Neuron (in vitro differentiated cells): ENCODE measurements around the gene SGCG.
"Not testable (repeated sequence)": the region's sequence is repeated elsewhere in the genome, so short reads cannot be mapped to it uniquely, and the experiment has no call there.

ENCODE experiments used
- H2AFZ ChIP-seq: one replicate; pipeline ENCODE4 v1.6.1; 2013; ENCODE audit warnings: low read depth, mild to moderate bottlenecking, inconsistent platforms, low read length, moderate library complexity
- H3K27me3 ChIP-seq: one replicate; pipeline ENCODE4 v1.6.1; 2013; ENCODE audit warnings: low read length; ENCODE audit not compliant: insufficient read depth
- H3K36me3 ChIP-seq: one replicate; pipeline ENCODE4 v1.6.1; 2013; ENCODE audit warnings: low read length; ENCODE audit not compliant: insufficient read depth
- H3K4me1 ChIP-seq: one replicate; pipeline ENCODE4 v1.6.1; 2013; ENCODE audit warnings: low read length; ENCODE audit not compliant: insufficient read depth
- H3K4me3 ChIP-seq: 2 replicates; pipeline ENCODE4 v1.5.1; 2013; ENCODE audit warnings: mild to moderate bottlenecking, low read length, moderate library complexity
- H3K9me3 ChIP-seq: one replicate; pipeline ENCODE4 v1.6.1; 2013; ENCODE audit warnings: low read length

The SGCG gene

GRCh38 chr13:23248410-23248809 is 67.6 kb downstream of the SGCG start:
- H3K9me3 ChIP-seq, H3K4me1 ChIP-seq, H2AFZ ChIP-seq, H3K27me3 ChIP-seq, H3K4me3 ChIP-seq, H3K36me3 ChIP-seq: not testable (repeated sequence)

- Histone ChIP-seq H2AFZ (no peak overlapping the region), H3K27me3 (no peaks in the 10 kb centered on the region), H3K9me3 (no peaks in the 10 kb centered on the region), H3K36me3 (no peaks in the 10 kb centered on the region), H3K4me3 (no peak overlapping the region), H3K4me1 (no peaks in the 10 kb centered on the region)
These were observed 73.7 kb downstream of the SGCG start for GRCh38 chr13:23254506-23254905.

GRCh38 chr13:23267571-23267970 is 86.8 kb downstream of the SGCG start:
- no peak overlapping the region for H3K4me3 ChIP-seq

GRCh38 chr13:23268441-23268840 is 87.7 kb downstream of the SGCG start:
- Histone ChIP-seq H3K4me3 (no peak overlapping the region), H3K4me1 (no peaks in the 10 kb centered on the region), H2AFZ (no peak overlapping the region), H3K27me3 (no peaks in the 10 kb centered on the region), H3K9me3 (no peaks in the 10 kb centered on the region), H3K36me3 (no peaks in the 10 kb centered on the region)

More at GRCh38 chr13:23267571-23267970, 86.8 kb downstream of the SGCG start:
- H3K27me3 ChIP-seq = no peaks in the 10 kb centered on the region
- H3K36me3 ChIP-seq = no peaks in the 10 kb centered on the region
- H2AFZ ChIP-seq = no peak overlapping the region
- H3K9me3 ChIP-seq = no peaks in the 10 kb centered on the region
- no peaks in the 10 kb centered on the region for H3K4me1 ChIP-seq

GRCh38 chr13:23271331-23271730 is 90.6 kb downstream of the SGCG start:
- no peaks in the 10 kb centered on the region for H3K27me3 ChIP-seq
- H3K4me1 ChIP-seq = no peaks in the 10 kb centered on the region
- no peaks in the 10 kb centered on the region for H3K36me3 ChIP-seq
- no peak overlapping the region for H2AFZ ChIP-seq
- H3K4me3 ChIP-seq = no peak overlapping the region
- no peaks in the 10 kb centered on the region for H3K9me3 ChIP-seq

GRCh38 chr13:23273498-23273897 is 92.7 kb downstream of the SGCG start:
- no peaks in the 10 kb centered on the region for H3K36me3 ChIP-seq
- H3K4me1 ChIP-seq = no peaks in the 10 kb centered on the region
- H3K9me3 ChIP-seq = no peaks in the 10 kb centered on the region
- H2AFZ ChIP-seq = no peak overlapping the region
- H3K27me3 ChIP-seq = no peaks in the 10 kb centered on the region
- no peak overlapping the region for H3K4me3 ChIP-seq

GRCh38 chr13:23279321-23279720 is 98.5 kb downstream of the SGCG start:
- H3K9me3 ChIP-seq = no peaks in the 10 kb centered on the region
- H3K27me3 ChIP-seq = no peaks in the 10 kb centered on the region
- no peak overlapping the region for H2AFZ ChIP-seq
- H3K4me3 ChIP-seq = no peak overlapping the region
- H3K4me1 ChIP-seq = no peaks in the 10 kb centered on the region
- no peaks in the 10 kb centered on the region for H3K36me3 ChIP-seq

GRCh38 chr13:23288564-23288963 is 107.8 kb downstream of the SGCG start:
- H2AFZ ChIP-seq = no peak overlapping the region
- no peak overlapping the region for H3K4me3 ChIP-seq
- no peaks in the 10 kb centered on the region for H3K36me3 ChIP-seq
- H3K9me3 ChIP-seq = no peaks in the 10 kb centered on the region
- no peaks in the 10 kb centered on the region for H3K27me3 ChIP-seq
- no peaks in the 10 kb centered on the region for H3K4me1 ChIP-seq

- Histone ChIP-seq H3K36me3 (no peaks in the 10 kb centered on the region), H3K9me3 (no peaks in the 10 kb centered on the region), H3K27me3 (no peaks in the 10 kb centered on the region), H3K4me1 (no peaks in the 10 kb centered on the region), H3K4me3 (no peak overlapping the region), H2AFZ (no peak overlapping the region)
These were observed 108.2 kb downstream of the SGCG start for GRCh38 chr13:23288995-23289394.

GRCh38 chr13:23289917-23290357 is 109.2 kb downstream of the SGCG start:
- no peak overlapping the region for H2AFZ ChIP-seq
- H3K4me3 ChIP-seq = no peak overlapping the region
- no peaks in the 10 kb centered on the region for H3K4me1 ChIP-seq
- no peaks in the 10 kb centered on the region for H3K36me3 ChIP-seq
- H3K9me3 ChIP-seq = no peaks in the 10 kb centered on the region
- H3K27me3 ChIP-seq = no peaks in the 10 kb centered on the region

GRCh38 chr13:23292586-23292985 is 111.8 kb downstream of the SGCG start:
- Histone ChIP-seq H2AFZ (no peak overlapping the region), H3K36me3 (no peaks in the 10 kb centered on the region), H3K27me3 (no peaks in the 10 kb centered on the region), H3K4me3 (no peak overlapping the region), H3K4me1 (no peaks in the 10 kb centered on the region), H3K9me3 (no peaks in the 10 kb centered on the region)

- H3K36me3 ChIP-seq, H3K4me3 ChIP-seq, H3K4me1 ChIP-seq, H3K27me3 ChIP-seq, H3K9me3 ChIP-seq, H2AFZ ChIP-seq: not testable (repeated sequence)
These were observed 134.1 kb downstream of the SGCG start for GRCh38 chr13:23314837-23315236.

- H3K4me3 ChIP-seq = no peak overlapping the region
- peaks cover 6% of the 10 kb centered on the region for H3K4me1 ChIP-seq
- H2AFZ ChIP-seq = no peak overlapping the region
- H3K36me3 ChIP-seq = no peaks in the 10 kb centered on the region
- no peaks in the 10 kb centered on the region for H3K27me3 ChIP-seq
- H3K9me3 ChIP-seq = no peaks in the 10 kb centered on the region
These were observed 139.1 kb downstream of the SGCG start for GRCh38 chr13:23319883-23320224.

- Histone ChIP-seq H3K36me3 (no peaks in the 10 kb centered on the region), H3K9me3 (no peaks in the 10 kb centered on the region), H2AFZ (no peak overlapping the region), H3K27me3 (no peaks in the 10 kb centered on the region), H3K4me3 (no peak overlapping the region), H3K4me1 (peaks cover 6% of the 10 kb centered on the region)
These were observed 140.3 kb downstream of the SGCG start for GRCh38 chr13:23320926-23321534.
